ENCODE measurements around the gene PPM1F. TPM values are rescaled to one million over a fixed set of nuclear protein-coding genes. Genes with fewer than 3 reads are reported as not detected.

The PPM1F gene
- total RNA-seq, 1 experiment from 2014 or later, result 28.6 TPM

DNA sequence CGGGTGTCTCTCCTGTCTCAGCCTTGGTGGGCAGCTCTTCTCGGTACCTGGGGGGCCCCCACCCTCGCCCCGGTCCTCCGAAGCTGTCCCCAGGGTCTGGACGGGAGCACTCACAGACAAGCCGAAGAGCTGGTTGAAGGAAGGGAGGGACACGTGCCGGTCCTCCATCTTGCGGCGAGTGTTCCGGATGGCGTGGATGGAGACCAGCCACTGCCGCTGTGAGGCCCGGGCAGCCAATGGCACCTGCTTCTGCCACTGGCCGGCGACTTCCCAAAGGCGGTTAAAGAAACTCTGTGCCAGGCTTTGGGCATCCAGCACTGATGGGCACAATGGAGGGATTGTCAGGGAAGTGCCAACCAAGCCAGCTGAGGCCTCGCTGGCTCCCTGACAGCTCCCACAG, 18.7 kb downstream of the PPM1F start:
- TF ChIP-seq CREM (CRISPR knock-in tag; IDR thresholded peaks at IDR 0.05), result no peak
- no peak for TF ChIP-seq AR (CRISPR knock-in tag; IDR thresholded peaks at IDR 0.05)
- TF ChIP-seq GTF2I (CRISPR knock-in tag; conservative IDR thresholded peaks at IDR 0.05), result no peak
- TF ChIP-seq, protein P1, sequence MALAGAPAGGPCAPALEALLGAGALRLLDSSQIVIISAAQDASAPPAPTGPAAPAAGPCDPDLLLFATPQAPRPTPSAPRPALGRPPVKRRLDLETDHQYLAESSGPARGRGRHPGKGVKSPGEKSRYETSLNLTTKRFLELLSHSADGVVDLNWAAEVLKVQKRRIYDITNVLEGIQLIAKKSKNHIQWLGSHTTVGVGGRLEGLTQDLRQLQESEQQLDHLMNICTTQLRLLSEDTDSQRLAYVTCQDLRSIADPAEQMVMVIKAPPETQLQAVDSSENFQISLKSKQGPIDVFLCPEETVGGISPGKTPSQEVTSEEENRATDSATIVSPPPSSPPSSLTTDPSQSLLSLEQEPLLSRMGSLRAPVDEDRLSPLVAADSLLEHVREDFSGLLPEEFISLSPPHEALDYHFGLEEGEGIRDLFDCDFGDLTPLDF (CRISPR knock-in tag; IDR thresholded peaks at IDR 0.05), result no peak
- no peak for TF ChIP-seq HMGXB4 (CRISPR knock-in tag; IDR thresholded peaks at IDR 0.05)
- TF ChIP-seq JUN (CRISPR knock-in tag; IDR thresholded peaks at IDR 0.05), result no peak
- TF ChIP-seq, protein P2, sequence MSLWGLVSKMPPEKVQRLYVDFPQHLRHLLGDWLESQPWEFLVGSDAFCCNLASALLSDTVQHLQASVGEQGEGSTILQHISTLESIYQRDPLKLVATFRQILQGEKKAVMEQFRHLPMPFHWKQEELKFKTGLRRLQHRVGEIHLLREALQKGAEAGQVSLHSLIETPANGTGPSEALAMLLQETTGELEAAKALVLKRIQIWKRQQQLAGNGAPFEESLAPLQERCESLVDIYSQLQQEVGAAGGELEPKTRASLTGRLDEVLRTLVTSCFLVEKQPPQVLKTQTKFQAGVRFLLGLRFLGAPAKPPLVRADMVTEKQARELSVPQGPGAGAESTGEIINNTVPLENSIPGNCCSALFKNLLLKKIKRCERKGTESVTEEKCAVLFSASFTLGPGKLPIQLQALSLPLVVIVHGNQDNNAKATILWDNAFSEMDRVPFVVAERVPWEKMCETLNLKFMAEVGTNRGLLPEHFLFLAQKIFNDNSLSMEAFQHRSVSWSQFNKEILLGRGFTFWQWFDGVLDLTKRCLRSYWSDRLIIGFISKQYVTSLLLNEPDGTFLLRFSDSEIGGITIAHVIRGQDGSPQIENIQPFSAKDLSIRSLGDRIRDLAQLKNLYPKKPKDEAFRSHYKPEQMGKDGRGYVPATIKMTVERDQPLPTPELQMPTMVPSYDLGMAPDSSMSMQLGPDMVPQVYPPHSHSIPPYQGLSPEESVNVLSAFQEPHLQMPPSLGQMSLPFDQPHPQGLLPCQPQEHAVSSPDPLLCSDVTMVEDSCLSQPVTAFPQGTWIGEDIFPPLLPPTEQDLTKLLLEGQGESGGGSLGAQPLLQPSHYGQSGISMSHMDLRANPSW (CRISPR knock-in tag; conservative IDR thresholded peaks at IDR 0.05; ENCODE audit: low read depth), result no peak
- TF ChIP-seq CBFB (CRISPR knock-in tag; IDR thresholded peaks at IDR 0.05; ENCODE audit: low read depth), result no peak
- no peak for TF ChIP-seq MAX (CRISPR knock-in tag; IDR thresholded peaks at IDR 0.05)
- no peak for TF ChIP-seq EMX1 (CRISPR knock-in tag; IDR thresholded peaks at IDR 0.05)
- no peak for TF ChIP-seq ZBTB21 (CRISPR knock-in tag; IDR thresholded peaks at IDR 0.05; ENCODE audit: borderline replicate concordance)
- TF ChIP-seq NFE2L1 (CRISPR knock-in tag; IDR thresholded peaks at IDR 0.05), result no peak
- TF ChIP-seq MLX (CRISPR knock-in tag; IDR thresholded peaks at IDR 0.05), result no peak
- TF ChIP-seq ZSCAN18 (CRISPR knock-in tag; IDR thresholded peaks at IDR 0.05), result no peak
- no peak for TF ChIP-seq USF2 (CRISPR knock-in tag; IDR thresholded peaks at IDR 0.05)
- no peak for TF ChIP-seq ETV6 (CRISPR knock-in tag; IDR thresholded peaks at IDR 0.05)
- no peak for TF ChIP-seq RORB (CRISPR knock-in tag; IDR thresholded peaks at IDR 0.05)
- no peak for TF ChIP-seq TCF7 (CRISPR knock-in tag; IDR thresholded peaks at IDR 0.05; ENCODE audit: low read depth)
- no peak for TF ChIP-seq CTCF (IDR thresholded peaks at IDR 0.05)
- POLR2A ChIA-PET, result no interaction called here
- H3K36me3 Mint-ChIP-seq, result peaks cover 25% of the 10 kb centered on the region; the same call in 1 of the 2 replicates

More for the DNA sequence above, 18.7 kb downstream of the PPM1F start:
- Mint-ChIP-seq H3K4me1 (peaks cover 19% of the 10 kb centered on the region), H3K27ac (no peak overlapping the region), H3K4me3 (no peak overlapping the region), H3K27me3 (ENCODE audit: low read depth) (no peaks in the 10 kb centered on the region), H3K9me3 (no peaks in the 10 kb centered on the region)
- CTCF ChIA-PET, result no interaction called here
- no peak for ATAC-seq
- no peak for DNase-seq (ENCODE audit: low spot score)
